NCI-H748 treated with DMSO at 0.1 percent for 48 hours (cell line): Measurements from ENCODE around the gene S100A4.

Experiments
- DNase-seq: peaks from one replicate; lab custom pipeline; 2025; lab: John Stamatoyannopoulos, UW

The S100A4 gene

GRCh38 chr1:153547560-153548551 lies 2.2 kb upstream of the S100A4 start:
- no peak for DNase-seq

GRCh38 chr1:153546796-153547559 lies 1.4 kb upstream of the S100A4 start:
- DNase-seq: no peak

GRCh38 chr1:153546371-153546770 lies 765 bp upstream of the S100A4 start:
- DNase-seq: no peak

GRCh38 chr1:153544453-153545066 lies 1.0 kb downstream of the S100A4 start:
- no peak for DNase-seq

GRCh38 chr1:153543736-153544135 lies 1.9 kb downstream of the S100A4 start:
- no peak for DNase-seq

- DNase-seq: no peak
Observed at GRCh38 chr1:153542956-153543711, 2.5 kb downstream of the S100A4 start.

- DNase-seq: no peak
Observed at GRCh38 chr1:153541641-153542590, 3.7 kb downstream of the S100A4 start.

GRCh38 chr1:153540394-153541361 lies 4.9 kb downstream of the S100A4 start, which contains the start of gene S100A5:
TSS of gene S100A5 (minus strand) at chr1:153540934. CDS start at chr1:153540191, 743 bp downstream.
- no peak for DNase-seq

GRCh38 chr1:153539395-153540093 lies 6.1 kb downstream of the S100A4 start:
- no peak for DNase-seq

- peak; percentile 74 for DNase-seq
Observed at GRCh38 chr1:153538315-153538821, 7.2 kb downstream of the S100A4 start.

- DNase-seq: no peak
Observed at GRCh38 chr1:153537376-153537730, 8.3 kb downstream of the S100A4 start.

- DNase-seq: no peak
Observed at GRCh38 chr1:153536671-153537375, 8.8 kb downstream of the S100A4 start.

GRCh38 chr1:153536012-153536670 lies 9.5 kb downstream of the S100A4 start:
- peak; percentile 44 for DNase-seq

GRCh38 chr1:153535242-153536011 lies 10.2 kb downstream of the S100A4 start, which contains the start of gene S100A6:
TSS of gene S100A6 (minus strand) at chr1:153535991. CDS start at chr1:153535339, 652 bp downstream.
- no peak for DNase-seq

GRCh38 chr1:153534925-153535241 lies 10.7 kb downstream of the S100A4 start:
- no peak for DNase-seq

- DNase-seq: no peak
Observed at GRCh38 chr1:153534226-153534924, 11.2 kb downstream of the S100A4 start.
